Measurements from ENCODE around the gene UTP18.
A peak's percentile ranks its signal among the peaks of the same experiment; 100 is the strongest.
"Not testable (repeated sequence)": the region's sequence is repeated elsewhere in the genome, so short reads cannot be mapped to it uniquely, and the experiment has no call there.

UTP18 gene

DNA sequence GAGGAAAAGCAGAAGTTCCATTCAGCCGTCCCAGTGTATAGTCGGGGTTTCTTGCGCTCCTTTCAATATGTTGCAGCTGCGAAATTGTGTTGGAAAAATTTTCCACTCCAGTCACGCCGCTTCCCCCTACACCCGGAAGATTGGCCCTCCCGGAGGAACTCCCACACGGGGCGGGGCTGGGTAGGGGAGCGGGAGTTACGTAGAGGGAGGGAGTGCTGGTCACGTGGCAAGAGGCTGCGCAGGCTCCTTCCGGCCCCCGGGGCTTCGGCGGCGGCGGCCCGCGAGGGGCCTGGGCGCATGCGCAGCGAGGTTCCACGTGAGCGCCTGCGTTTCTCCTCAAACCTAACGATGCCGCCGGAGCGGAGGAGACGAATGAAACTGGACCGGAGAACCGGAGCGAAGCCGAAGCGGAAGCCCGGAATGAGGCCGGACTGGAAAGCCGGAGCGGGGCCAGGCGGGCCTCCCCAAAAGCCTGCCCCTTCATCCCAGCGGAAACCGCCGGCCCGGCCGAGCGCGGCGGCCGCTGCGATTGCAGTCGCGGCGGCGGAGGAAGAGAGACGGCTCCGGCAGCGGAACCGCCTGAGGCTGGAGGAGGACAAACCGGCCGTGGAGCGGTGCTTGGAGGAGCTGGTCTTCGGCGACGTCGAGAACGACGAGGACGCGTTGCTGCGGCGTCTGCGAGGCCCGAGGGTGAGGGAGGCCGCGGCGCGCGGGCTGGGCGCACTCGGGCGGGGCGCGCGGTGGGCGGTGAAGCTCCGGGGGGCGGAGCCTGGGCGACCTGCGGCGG, at the start of gene UTP18:
Gene UTP18, plus strand, starts transcription at position 310 of the 787 bp plus-strand sequence. Its CDS starts 39 bp downstream, at position 349.
- peak; percentile 98 for DNase-seq

DNA sequence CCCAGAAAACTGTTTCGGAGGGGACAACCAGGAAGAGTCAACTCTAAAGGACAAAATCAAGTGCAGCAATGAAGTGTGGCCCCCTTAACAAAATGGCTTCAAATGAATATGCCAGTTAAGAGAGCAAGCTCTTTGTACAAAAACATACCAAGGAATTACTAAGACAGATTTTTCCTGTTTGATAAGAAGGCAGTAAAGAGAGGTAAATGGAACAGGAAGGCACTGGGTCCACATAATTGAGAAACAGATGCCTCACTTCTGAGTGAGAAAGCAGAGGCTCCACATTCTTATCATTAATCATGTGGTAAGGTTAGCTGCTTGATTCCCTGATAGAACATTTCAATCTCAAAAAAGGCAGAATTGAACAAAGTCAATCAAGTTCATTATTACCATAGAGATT, 45.4 kb upstream of the UTP18 start:
- no peak for DNase-seq

DNA sequence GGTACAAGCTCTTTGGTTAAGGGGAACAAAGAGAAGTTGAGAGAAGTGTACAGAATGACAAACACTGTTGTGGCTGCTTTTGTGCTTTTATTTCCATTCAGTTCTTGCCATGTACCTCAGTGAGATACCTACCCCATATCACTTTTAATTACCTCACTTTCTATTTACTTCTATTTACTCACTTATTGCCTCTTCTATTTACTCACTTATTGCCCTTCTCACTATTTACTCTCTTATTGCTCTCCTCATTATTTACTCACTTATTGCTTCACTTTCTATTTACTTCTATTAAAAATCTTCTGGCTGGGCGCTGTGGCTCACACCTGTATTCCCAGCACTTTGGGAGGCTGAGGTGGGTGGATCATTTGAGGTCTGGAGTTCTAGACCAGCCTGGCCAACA, 42.4 kb upstream of the UTP18 start:
- DNase-seq, result no peak

DNA sequence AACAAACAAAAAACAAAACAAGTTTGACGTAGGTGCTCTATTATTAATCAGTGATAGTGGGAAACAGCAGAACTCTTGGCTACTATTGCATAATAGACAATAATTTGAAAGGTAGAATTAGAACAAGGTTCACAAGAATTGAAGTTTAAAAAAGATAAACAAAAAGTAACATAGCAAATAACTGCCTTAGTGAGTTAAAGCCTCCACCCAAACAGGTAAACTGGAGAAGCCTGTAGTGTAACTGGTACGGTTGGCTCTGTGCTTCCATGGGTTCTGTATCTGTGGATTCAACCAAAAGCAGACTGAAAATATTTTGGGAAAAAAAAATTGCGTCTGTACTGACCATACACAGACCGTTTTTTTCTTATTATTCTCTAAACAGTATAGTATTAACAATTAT, 39.0 kb upstream of the UTP18 start:
- no peak for DNase-seq

DNA sequence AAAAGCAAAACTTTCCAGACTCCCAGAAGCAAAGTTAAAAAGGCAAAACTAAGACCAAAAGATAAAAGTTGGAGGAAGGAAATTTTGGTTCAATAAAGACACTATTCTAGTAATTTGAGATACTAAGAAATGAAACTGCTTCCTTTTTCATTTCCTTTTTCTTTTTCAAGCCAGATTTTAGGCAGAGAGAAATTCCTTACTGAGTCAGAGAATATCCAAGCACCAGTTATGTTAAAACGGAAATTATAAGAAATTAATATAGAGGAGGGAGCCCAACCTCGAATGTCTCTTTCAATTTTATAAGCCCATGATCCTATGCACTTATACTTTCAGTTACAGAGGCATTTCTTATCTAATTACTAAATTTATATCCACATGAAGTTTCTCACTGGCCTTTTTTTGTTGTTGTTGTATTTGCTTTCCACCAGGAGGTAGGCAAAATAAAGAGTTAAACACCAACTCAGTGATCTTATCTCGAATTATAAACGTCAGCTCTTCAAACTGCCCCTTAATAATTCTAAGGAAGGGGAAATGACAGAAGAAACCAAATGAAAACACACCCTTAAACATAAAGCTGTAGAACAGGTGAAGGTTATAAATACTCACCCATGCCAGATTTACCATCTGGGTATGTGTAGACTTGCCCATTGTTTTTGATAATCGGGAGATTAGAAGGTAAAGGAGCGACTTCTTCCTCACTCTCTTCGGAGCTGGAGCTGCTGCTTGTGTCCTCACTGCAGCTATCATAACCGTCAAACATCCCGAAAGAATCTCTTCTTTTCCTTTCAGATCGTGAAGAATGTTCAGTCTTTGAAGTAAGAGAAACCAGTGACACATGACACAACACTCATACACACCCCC, 35.7 kb upstream of the UTP18 start:
- no peak for DNase-seq

DNA sequence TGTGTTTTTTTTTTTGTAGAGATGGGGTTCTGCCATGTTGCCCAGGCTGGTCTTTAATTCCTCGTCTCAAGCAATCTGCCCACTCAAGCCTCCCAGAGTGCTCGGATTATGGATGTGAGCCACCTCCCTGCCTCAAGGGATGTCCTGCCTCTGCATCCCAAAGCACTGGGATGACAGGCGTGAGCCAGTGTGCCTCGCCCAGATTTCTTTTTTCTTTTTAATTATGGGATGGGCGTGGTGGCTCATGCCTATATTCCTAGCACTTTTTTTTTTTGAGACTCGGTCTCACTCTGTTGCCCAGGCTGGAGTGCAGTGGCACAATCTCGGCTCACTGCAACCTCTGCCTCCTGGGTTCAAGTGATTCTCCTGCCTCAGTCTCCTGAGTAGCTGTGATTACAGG, 34.8 kb upstream of the UTP18 start:
- DNase-seq, result not testable (repeated sequence)

DNA sequence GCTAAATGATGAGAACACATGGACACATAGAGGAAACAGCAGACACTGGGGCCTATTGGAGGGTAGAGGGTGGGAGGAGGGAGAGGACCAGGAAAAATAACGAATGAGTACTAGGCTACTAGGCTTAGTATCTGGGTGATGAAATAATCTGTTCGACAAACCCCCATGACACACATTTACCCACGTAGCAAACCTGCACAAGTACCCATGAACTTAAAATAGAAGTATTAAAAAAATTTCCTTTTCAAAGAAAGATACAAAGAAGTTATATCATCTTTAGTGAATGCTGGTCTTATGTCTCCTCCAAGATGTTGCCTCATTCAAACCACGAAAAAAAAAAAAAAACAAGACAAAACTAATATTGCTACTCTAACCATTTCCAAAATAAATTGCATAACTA, 32.2 kb upstream of the UTP18 start:
- no peak for DNase-seq

DNA sequence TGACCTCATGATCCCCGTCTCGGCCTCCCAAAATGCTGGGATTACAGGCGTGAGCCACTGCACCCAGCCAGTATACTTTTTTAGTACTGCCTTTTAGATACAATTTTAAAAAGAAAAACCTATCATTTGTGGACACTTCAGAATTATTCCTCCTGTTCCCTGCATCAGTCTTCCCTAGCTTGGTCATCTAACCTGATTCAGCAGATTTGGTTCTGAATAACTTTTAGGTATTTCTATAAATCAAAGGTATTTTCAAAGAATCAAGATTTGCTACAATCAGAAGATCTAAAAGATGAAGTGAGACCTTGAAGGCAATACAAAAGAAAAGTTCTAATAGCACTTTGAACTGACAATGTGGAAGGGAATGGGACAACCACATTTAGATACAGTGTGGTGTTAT, 30.5 kb upstream of the UTP18 start:
- DNase-seq, result no peak

DNA sequence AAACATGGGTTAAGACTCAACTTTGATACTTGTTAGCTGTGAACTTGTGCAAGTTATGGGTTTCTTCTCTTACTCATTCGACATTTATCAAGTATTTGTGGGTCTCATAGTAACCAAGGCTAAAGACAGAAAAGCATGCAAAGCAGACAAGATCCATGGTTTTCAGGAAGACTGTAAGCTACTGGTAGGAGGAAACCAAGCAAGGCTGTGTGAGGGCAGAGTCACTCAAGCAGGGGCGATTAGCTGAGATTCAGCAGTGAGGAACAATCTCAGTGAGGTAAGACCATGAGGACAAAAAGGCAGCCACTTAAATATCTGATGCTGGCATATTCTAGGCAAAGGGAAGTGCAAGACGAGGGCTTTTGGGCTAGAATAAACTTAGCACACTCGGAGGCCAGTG, 30.0 kb upstream of the UTP18 start:
- DNase-seq, result no peak

DNA sequence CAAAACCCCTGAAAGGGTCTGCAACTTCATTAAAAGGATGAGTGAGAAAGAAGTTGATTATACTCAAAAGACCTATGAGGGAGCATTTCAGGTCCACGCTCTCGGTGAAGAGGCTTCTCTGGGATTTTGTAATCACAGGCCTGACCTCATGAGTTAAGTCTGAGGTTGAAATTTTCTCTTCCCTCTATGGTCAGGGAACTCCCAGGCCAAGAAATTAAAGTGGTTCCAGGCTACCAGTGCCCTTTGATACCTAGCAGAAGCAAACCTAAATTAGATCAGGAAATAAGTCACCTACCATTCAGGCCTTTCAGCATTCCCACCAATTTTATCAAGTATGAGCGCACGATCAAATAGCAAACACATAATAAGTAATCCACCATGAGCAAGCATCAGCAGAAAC, 28.3 kb upstream of the UTP18 start:
- DNase-seq, result no peak

DNA sequence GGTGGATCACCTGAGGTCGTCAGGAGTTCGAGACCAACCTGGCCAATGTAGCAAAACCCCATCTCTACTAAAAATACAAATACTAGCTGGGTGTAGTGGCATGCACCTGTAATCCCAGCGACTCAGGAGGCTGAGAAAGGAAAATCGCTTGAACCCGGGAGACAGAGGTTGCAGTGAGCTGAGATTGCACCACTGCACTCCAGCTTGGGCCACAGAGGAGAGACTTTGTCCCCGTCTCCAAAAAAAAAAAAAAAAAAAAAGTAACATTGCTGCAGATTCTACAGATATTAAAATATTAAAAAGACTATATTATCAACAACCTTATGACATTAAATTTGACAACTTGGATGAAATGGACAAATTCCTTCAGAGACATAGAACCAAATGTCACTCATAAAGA, 26.2 kb upstream of the UTP18 start:
- DNase-seq, result no peak

DNA sequence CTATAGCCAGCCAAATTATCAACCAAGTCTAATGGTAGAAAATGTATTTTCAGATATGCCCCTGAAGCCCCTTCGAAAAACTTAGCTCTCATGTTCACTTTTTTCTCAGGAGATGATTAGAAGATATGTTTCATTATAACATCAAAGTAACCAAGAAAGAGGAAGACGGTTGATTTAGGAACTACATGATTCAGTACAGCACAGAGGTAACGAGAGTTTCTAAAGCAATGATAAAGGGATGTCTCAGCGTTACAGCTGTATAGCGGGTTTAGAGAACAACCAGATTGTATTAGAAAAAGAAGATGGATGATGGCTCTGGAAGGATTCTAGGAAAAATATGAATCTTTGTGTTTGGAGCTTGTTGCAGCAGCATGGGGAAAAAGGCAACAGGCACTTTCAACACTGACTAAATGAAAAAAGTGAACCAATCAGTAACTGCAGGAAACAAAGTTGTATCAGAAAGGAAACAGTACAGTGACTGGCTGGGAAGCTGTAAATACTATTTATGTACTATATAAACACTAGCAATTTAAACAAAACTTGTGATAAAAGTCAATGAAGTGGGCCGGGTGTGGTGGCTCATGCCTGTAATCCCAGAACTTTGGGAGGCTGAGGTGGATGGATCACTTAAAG, 22.0 kb upstream of the UTP18 start:
- DNase-seq, result no peak

DNA sequence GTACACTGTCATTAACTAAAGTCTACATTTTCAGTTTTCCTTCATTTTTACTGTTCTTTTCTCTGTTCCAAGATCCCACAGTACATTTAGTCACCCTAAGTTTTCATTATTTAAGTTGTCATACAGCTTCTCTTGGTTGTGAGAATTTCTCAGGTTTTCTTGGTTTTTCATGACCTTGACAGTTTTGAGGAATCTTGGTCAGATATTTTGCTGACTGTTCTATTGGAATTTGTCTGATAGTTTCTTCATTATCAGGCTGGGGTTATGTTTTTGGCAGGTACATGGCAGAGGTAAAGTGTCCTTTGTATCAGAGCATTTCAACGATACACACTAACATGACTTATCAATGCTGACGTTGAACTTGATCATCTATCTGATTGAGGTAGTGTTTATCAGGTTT, 20.1 kb upstream of the UTP18 start:
- no peak for DNase-seq

DNA sequence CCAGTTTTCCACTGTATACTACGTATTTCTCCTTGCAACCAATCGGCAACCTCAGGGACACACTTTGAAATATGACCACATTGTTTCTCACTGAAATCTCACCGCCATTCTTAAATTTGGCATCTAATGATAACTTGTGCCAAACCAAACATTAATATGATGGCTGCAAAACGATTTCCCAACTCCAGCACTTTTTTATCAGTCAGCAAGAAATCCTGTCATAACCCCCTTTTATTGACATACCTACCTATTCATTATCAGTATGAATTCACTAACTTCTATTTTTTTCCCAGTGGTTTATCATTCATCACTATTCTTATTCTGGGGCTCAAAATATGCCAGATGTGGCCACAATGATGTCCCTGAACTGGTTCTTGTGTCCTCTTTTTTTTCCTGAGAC, 16.3 kb upstream of the UTP18 start:
- no peak for DNase-seq

DNA sequence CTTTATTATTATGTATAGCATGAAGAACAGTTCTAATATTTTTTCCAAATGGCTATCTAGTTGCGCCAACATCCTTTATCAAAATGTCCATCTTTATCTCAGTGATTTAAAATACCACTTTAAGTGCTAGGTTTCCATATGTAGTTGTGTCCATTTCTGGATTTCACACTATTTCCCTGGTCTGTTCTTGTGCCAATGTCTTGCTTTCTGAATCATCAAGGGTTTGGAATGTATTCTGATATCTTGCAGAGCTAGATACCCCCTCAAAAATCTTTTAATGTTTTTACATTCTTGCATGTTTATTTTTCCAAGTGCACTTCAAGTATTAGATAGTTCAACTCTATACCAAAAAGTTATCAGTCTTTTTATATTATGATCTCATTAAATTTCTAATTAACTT, 14.8 kb upstream of the UTP18 start:
- DNase-seq, result no peak

DNA sequence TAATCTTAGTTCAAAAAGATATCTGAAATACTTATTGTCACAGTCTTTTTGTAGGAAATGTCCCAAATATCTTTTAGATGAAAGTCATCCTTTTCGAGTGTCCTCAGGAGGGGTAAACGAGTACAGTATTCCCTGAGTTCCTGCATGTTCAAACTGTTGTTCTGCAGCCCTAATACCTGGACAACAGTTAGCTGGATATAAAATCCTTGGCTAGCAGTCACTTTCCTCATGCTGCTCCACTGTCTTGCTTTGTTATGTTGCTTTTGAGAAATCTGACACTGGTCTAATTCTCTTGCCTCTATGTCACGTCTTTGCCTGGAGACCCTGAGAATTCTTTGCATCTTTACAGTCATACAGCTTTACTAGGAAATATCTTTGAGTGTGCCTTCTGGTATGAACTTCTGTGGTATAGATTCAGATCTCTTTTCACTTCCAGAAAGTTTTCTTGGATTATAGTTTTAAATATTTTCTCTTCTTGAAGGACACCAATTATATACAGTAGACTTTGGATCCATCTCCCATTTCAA, 10.0 kb upstream of the UTP18 start:
- no peak for DNase-seq

DNA sequence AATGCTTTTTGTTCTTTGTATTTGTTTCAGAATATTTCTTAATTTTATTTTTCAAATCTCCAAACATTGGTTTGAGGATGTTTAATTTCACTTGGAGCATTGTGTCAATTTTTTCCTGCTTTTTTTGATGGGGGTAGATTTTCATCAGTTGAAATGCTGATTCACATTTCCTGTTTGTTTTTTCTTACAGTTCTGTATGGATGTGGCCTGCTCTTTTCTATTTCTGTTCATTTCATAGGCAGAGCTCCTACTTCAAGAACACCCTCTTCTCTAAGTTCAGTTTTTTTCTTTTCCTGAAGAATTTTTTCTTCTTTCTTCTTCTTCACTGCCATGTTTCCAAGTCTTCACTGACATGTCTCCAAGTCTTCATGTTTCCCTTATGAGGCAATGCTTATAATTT, 9.3 kb upstream of the UTP18 start:
- no peak for DNase-seq

DNA sequence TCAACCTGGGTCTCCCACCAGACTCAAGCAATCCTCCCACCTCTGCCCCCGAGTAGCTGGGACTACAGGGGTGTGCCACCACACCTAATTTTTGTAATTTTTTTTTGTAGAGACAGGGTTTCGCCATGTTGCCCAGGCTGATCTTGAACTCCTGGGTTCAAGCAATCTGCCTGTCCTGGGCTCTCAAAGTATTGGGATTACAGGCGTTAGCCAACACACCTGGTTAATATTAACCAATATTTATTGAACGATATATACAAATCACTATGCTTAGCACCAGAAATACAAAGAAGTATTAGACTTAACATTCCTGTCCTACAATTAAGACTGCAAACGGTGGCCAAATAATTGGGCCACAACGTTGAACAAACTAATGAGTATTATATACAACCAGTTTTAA, 4.7 kb upstream of the UTP18 start:
- no peak for DNase-seq

DNA sequence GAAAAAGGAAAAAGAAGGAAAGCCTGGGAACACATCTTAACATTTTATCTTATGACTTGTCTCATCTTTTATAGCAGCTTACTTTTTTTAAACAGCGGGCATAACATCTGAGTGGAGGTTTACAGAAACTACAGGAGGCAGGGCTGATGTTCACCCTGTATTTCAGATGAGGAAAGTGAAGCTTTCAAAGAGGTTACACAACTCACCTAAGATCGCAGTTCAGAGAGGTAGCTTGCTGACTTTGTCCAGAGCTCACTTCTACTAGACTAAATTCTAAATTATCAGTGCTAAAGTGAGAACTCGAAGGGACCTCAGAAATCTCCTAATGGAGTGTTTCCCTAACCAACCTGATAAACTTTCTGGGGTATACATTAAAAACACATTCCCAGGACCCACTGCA, 4.2 kb upstream of the UTP18 start:
- no peak for DNase-seq

DNA sequence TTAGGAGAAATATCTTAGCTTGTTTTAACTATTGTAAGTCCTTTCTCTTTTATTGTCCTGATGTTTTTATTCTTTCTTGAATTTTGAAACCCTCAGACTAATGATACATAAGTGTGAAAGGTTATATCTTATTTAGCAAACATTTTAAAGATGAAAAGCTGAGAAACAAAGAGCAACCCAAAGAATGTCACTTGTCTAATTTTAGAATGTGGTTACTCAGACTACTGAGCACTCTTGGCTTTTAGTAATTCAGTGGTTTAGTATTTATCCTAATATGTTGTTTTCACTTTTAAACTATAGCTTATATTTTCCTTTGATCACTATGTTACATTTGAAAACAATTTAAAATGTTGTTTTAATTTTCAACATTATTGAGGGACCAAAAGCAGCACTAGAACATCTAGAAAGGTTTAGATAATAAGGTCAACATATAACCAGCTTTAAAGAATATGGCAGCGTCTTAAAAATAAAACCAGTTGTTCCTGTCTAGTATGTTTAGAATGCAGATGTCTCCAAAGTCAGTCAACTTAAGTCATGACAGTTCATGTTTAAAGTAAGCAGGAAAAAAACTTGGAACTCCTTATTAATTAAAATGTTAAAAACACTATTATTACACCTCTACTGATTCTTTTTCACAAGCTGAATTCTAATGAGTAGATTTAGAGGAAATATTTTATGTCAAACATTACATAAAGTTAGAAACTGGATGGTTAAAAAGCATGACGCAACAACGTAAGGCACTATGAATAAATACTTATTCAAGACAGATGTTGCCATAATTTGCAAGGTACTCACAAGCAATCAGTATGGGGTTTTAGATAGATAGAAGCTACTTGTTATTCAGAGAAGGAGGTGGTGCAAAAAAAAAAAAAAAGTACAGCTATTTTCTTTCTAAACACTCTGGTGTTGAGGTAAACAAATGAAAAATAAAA, 2.9 kb upstream of the UTP18 start:
- DNase-seq, result no peak

DNA sequence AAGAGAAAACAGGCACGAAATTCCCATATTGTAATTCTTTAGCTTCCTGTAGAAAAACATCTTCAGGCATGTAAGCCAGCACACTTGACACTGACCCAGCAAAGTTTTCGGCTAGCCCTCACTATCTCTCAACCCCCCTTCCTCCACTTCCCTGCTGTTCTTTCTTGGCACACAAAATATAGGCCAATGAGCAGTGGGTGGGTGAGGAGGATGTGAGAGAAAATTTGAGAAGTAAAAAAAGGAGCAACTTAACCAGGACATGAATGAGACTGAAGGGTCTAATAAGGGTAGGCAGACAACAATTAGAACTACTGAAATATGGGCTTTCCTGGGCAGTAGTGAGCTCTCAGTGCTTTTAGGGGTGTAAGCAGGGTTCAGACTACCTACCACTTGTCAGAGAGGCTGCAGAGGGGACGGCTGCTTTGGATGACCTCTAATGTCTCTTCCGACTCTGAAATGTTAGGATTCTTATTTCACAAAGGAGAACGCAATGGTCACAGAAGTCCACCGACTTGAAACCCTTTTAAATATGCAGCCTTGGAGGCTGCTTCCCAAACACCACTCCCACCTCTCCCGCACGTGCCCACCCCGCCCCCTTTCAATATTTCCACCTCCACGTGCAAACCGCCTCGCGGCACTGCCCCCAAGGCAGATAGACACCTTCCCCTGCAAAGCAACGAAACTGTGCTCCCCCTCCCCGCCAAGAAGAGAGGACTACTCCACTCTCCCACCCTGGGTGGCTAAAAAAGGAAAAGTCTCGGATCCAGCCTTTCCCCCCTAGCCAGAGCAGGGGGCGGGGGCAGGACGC, 1.4 kb upstream of the UTP18 start:
- no peak for DNase-seq
